ENCODE measurements around the gene SLAMF6.

GRCh38 chr1:160488347-160489058, 34.6 kb downstream of the SLAMF6 start:
- no peak for TF ChIP-seq CTCF (optimal IDR thresholded peaks at IDR 0.05 in 1 of 3, IDR thresholded peaks at IDR 0.05 in 1 of 3, conservative IDR thresholded peaks at IDR 0.05 in 1 of 3; ENCODE audit: extremely low read depth in 1 of 3, insufficient read depth in 2 of 3, low read length in 3 of 3)
- no peak for TF ChIP-seq EZH2 (IDR thresholded peaks at IDR 0.05; ENCODE audit: low read length)

Measured in keratinocyte (primary cell).